HL-60/S4 treated with phorbol 12-myristate 13-acetate at 8.2 ng/mL for 4 days and 3 days (cell line): ENCODE results near the gene RRP1B.
"Not testable (repeated sequence)": the region's sequence is repeated elsewhere in the genome, so short reads cannot be mapped to it uniquely, and the experiment has no call there.

Experiments
- in situ Hi-C: fragments of 300-500 bp; cut with MboI; formaldehyde crosslinking; loops from 2 replicates; pipeline ENCODE4 v1.15.0; 2022; ENCODE audit warnings: low sequenced_read_pairs

RRP1B gene

DNA sequence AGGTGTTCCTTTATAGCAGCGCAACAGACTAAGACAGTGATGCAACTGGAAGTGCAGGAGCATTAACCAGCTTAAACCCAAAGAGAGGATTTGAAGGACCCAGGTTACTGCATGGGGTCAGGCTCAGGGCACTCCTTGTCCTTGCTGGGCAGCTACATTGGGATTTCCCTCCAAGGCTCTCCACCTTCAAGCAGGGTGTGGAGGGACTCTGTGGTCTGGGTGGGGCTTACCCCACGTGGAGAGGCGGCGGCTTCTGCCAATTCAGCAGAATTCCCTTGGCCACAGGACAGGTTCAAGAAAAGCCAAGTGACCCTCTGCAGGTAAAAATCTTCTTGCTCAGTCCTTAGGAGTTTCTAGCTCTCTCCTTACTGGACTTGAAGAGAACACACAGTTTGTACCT, 6.5 kb downstream of the RRP1B start:
- in situ Hi-C loops = no loop called here

DNA sequence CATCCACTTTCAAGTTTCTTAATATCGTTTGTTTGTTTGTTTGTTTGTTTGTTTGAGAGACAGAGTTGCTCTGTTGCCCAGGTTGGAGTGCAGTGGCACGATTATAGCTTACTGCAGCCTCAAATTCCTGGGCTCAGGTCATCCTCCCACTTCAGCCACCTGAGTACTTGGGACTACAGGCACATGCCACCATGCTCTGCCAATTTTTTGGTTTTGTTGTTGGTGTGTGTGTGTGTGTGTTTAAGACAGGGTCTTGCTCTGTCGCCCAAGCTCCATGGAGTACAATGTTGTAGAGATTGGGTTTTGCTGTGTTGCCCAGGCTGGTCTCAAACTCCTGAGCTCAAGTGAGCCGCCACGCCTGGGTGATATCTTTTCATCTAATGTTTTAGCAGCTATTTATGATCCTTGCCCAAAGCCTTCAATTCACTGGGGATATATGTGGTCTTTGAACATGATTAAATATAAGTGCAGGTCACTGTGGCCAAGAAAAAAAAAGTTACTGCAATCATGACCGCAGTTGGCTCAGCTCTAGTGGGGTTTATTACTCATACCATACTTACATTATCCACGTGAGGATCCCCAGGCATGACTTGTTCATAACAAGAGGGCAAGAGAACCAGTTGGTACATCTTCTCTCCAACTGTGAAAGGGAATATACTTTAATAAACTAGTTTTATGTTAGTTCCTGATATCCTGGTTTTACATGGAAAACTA, 8.0 kb downstream of the RRP1B start:
- in situ Hi-C loops = no loop called here

DNA sequence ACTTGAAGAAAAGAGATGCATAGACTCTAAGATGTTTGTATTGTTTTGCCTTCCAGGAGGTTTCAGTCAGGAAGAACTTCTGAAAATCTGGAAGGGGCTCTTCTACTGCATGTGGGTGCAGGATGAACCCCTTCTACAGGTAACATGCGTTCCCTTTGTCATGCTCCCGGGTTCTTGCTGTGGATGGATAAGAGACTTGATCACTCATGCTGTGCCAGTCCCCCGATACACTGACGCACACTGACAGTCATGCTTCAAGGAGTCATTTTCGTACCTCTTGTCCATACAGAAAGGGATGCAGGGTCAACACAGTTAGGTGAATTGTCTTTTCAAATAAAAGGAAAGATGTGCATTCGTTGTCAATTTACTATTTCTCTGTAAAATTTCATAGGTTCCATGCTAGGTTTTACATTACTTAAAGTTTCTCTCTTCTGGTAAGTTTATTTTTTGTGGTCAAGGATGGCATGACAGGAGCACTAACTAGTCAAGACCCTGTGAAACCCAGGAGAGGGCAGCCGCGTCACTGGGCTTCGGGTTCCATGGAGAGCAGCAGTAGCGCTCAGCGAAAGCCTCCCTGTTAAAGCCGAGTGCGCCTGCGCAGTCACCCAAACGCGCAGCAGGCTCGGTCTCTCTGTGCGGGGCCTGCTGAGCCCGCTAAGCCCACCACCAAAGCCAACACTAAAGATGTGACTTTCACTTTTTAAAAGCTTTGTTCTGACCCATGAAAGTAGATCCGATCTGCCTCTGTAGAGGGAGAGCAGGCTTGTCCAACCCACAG, 10.7 kb downstream of the RRP1B start:
- in situ Hi-C loops = no loop called here

DNA sequence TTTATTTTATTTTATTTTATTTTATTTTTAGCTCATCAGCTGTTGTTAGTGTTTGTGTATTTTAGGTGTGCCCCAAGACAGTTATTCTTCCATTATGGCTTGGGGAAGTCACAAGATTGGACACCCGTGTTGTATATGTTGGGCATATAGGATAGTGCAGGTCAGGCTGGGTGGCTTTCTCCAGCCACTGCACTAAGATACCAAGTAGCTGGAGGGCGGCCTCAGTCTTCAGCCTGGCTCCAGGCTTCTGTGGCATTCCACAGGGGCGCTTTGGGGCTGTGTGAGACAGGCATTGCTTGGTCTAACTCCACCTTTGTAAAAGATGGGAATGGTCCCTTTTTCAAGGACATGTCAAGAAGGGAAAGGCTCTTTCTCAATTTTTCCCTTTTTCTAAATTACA, 16.5 kb downstream of the RRP1B start:
- in situ Hi-C loops = no loop called here

DNA sequence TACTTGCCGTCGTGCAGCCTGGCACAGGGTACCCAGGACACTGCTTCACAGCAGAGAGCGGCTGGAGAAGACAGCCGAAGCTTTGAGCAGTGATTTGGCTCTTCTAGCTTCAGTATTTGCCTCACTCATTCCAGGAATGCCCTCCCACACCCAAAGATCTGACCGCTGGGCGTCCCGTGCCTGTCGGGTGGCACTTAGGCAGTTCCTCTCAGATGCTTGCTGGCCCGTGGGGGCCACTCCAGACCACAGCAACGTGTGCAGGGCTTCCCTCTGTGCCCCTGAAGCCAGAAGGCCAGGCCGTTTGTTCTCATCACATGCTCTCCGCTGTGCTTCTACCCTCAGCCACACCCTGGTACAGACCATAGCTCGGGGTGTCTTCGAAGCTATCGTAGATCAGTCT, 17.0 kb downstream of the RRP1B start:
- in situ Hi-C loops = no loop called here

- in situ Hi-C loops = no loop called here
Measured at GRCh38 chr21:43679951-43680350, 20.6 kb downstream of the RRP1B start.

DNA sequence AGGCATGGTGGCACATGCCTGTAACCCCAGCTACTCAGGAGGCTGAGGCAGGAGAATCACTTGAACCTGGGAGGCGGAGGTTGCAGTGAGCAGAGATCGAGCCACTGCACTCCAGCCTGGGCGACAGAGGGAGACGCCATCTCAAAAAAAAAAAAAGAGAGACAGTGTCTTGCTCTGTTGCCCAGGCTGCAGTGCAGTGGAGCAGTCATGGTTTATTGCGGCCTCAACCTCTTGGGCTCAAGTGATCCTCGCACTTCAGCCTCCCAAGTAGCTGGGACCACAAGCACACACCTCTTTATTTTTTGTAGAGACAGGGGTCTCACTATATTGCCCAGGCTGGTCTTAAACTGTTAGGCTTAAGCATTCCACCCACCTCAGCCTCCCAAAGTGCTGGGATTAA, 21.1 kb downstream of the RRP1B start:
- in situ Hi-C loops = not testable (repeated sequence)

DNA sequence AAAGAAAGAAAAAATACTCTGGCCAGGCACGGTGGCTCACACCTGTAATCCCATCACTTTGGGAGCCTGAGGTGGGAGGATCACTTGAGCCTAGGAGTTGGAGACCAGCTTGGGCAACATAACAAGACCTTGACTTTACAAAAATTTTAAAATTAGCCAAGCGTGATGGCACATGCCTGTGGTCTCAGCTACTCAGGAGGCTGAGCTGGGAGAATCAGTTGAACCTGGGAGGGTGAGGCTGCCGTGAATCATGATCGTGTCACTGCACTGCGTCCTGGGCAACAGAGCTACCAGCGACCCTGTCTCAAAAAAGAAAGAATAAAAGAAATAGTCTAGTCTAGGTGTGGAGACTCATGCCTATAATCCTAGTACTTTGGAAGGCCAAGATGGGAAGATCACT, 22.3 kb downstream of the RRP1B start:
- in situ Hi-C loops = no loop called here

DNA sequence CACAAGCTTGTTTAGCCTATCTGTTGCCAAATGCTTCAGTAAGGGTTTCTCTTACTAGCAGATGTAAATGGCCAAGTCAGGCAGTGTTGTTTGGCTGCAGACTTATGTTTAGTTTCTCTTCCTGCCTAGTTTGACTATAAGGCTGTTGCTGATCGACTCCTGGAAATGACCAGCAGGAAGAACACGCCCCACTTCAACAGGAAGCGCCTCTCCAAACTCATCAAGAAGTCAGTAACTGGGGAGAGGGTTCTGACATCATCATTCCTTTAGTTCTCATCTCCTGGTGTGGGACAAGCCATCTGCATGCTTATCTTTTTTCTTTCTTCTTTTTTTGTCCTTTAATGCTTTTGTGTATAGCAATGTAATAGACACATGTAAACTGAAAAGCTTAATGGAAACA, 25.1 kb downstream of the RRP1B start:
- in situ Hi-C loops = no loop called here

DNA sequence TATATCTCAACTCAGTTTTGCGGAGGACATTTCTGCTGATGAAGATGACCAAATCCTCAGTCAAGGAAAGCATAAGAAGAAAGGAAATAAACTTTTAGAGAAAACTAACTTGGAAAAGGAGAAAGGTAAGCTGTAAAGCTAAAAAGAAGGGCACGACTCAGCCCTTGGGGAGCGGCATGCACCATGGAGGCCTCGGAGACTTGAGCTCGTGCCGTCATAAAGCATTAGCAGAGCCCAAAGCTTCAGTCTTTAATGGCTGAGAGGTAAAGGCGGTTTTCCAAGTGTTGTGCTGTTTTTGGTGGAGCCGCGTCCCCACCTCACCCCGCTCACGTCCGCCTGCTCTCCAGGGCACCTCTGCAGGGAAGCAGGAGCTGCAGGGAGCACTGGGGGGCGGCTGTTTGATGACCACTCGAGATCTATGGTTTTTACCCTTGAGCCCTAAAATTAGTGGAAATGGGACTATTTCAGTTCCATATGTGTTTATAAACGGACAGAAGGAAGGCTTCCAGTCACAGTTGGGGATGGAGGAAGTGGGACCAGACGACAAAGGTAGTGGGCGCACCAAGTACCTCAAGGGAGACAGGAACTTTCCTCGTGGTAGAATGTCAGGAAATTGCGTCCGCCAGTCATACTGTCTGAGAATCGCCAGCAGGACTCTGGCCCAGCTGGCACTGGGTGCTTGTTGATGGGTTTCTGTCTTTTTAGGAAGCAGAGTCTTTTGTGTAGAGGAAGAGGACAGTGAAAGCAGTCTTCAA, 27.6 kb downstream of the RRP1B start:
- in situ Hi-C loops = no loop called here

- in situ Hi-C loops = no loop called here
Measured at GRCh38 chr21:43687566-43688399, 28.4 kb downstream of the RRP1B start.

DNA sequence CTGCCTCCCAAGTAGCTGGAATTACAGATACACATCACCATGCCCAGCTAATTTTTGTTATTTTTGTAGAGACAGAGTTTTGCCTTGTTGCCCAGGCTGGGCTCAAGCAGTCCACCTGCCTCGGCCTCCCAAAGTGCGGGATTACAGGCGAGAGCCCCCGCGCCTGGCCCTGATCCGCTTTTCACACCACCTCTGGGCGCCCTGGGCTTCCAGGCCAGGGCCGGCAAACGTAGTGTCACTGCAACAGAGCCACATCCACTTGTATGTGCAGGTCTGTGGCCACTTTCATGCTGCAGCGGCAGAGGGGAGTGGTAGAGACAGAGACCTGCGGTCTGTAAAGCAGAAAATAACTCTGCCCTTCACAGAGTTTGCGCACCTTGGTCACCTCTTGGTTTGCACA, 29.5 kb downstream of the RRP1B start:
- in situ Hi-C loops = no loop called here

DNA sequence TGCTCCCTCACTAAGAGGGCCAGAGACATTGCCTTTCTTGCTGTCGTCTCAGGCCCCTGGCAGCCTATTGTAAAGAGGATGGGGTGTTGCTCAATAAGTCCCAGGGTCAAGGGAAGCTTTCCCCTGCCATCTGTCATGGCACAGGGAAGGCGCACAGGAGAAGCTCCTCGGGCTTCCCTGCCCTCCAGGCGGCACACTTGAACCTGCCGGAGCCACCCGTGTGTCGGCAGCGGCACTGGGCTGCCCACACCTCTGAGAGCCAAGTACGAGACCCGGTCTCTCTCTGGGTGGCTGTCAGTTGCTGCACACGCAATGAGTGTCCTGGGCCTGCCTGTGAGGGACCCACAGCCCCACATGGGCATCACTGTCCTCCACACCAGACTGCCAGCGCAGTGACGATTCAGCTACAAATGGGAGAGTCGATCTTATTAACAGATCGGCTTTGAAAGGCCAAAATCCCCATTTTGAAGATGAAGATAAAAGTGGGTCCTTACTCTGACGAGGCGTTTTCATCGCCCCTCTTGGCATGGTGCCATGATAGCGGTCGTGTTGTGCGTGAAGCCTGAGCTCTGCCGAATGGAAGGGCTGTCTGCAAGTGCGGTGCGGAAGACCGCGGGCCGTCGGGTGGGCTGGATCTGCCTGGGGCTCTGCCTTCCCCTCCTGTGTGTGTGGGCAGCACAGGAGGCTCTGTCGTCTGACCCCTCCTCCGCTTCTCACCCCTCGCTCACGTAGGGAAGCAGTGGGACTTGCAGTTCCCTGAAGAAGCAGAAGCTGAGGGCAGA, 30.4 kb downstream of the RRP1B start:
- in situ Hi-C loops = no loop called here

GRCh38 chr21:43690346-43690745, 31.0 kb downstream of the RRP1B start:
- in situ Hi-C loops = no loop called here

DNA sequence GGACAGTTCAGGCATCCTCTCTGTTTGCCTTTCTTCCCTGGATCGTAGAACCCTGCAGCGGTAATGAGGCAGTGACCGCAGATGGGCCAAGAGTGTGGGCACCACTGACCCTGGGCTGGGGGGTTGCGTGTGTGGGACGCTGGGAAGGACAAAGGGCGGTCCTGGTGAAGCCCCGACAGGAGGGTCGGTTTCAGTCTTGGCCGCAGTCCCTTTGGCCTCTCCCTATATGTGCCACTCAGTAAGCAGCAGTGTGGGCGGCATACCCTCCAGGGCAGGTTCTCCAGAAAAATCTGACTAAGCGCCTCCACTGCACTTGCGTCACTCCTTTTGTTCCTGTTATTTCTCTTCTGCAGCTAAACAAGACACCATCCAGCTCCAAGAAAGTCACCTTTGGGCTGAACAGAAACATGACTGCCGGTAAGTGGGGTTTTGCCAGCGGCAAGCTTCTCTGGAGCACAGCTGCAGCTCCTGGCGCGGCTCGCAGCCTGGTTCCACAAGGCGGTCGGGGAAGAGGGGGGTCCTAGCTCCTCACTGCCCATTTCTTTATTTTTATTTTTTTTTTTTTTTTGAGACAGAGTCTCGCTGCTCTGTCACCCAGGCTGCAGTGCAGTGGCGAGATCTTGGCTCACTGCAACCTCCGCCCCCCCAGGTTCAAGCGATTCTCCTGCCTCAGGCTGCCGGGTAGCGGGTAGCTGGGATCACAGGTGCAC, 31.9 kb downstream of the RRP1B start:
- in situ Hi-C loops = no loop called here

DNA sequence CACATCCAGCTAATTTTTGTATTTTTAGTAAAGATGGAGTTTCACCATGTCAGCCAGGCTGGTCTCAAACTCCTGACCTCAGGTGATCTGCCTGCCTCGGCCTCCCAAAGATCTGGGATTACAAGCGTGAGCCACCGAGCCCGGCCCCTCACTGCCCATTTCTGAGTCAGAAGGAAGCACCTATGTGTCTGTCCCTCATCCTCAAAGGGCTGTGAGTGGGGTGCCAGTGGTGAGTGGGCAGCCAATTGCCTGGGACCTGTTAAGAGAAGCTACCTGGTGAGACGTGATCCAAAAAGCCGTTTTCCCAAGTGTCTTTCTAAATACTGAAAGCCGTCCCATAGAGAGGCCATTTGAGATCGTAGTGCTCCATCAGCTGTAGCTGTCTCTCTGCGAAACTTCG, 32.4 kb downstream of the RRP1B start:
- in situ Hi-C loops = no loop called here

GRCh38 chr21:43692949-43693348, 33.6 kb downstream of the RRP1B start:
- in situ Hi-C loops = no loop called here

DNA sequence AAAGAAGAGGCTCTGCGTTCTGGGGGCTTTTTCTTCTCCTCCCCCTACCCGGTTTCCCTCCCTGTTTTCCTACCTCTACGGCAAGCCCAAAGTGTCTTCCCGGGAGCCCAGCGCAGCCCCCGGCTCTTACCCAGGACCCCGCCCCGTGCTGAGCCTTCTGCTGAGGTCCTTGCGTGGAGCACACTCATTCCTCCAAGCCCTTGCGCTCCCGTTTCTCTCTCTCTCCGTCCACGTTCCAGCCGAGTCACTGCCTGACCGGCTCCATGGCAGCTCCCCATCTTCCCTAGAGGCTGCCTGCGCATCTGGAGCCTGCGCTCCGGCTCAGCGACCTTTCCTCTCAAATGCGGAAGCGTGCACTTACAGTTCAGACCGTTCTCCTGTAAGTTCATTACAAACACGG, 34.6 kb downstream of the RRP1B start:
- in situ Hi-C loops = no loop called here

DNA sequence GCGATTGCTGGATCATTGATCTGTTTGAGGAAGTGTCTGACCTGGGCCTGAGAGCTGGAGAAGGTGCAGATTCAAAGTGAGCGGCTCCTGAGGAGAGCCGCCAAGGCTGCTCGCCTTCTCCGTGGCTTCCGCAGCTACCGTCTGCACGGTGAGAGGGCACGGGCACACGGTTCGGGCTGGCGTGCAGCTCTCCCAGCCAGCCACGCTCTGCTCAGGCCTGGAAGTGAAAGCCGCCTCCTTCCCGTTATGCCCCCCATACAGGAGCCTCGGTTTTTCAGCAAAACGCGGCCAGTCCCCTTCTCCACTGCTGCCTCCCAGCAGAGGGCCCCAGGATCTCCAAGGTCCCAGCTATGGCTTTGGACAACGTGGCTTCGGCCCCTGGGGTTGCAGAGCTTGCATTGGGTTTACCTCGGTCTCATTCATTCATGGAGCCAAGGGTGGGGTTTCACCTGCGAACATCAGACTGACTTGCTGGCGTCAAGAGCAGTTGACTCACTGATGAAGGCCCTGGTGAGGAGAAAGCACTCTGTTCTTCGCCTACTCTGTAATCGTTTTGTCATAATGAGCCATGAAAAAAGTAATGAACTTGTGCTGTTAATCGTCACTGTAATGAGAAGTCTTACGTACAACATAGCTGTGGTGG, 35.2 kb downstream of the RRP1B start:
- in situ Hi-C loops = no loop called here
